Naive thymus-derived CD4-positive, alpha-beta T cell (primary cell): ENCODE measurements around the gene REV1. TPM values are rescaled to one million over a fixed set of nuclear protein-coding genes. Genes with fewer than 3 reads are reported as not detected.
A peak's percentile ranks its signal among the peaks of the same experiment; 100 is the strongest.

Experiments
- ATAC-seq: fragments of 150-1000 bp; cut with Tn5 transposase; 2 replicates; pipeline ENCODE4 v1.10.0; 2021; ENCODE audit warnings: mild to moderate bottlenecking, moderate library complexity
- CTCF ChIA-PET: fragments of 350-600 bp; sonication (Branson Sonifier 250); formaldehyde crosslinking; loops from one replicate; lab custom pipeline; 2021; ENCODE audit warnings: antibody characterized with exemption; lab: Charles Lee
- POLR2A ChIA-PET: fragments of 350-600 bp; sonication (Branson Sonifier 250); formaldehyde crosslinking; loops from one replicate; lab custom pipeline; 2021; ENCODE audit warnings: antibody characterized with exemption, inconsistent platforms; lab: Charles Lee
- DNase-seq, 9 donors: peaks; one replicate each; pipeline versions ENCODE4 v3.0.0 to v3.0.0-alpha.2; 2020 to 2022; ENCODE audit warnings: mixed read lengths in 1 of 9
- H3K27ac ChIP-seq: one replicate; pipeline ENCODE4 v1.7.0; 2013; ENCODE audit warnings: mild to moderate bottlenecking, low read depth, low read length, moderate library complexity
- H3K27me3 ChIP-seq, 2 donors: one replicate each; pipeline ENCODE4 v1.7.0; 2013; ENCODE audit warnings: low read length in 2 of 2, mild to moderate bottlenecking in 2 of 2, moderate library complexity in 2 of 2; ENCODE audit not compliant: control insufficient read depth in 2 of 2, insufficient read depth in 2 of 2
- H3K36me3 ChIP-seq, 3 experiments: 1 replicate in 2 of 3; 2 replicates in 1 of 3; pipeline ENCODE4 v1.7.0; 2013; ENCODE audit warnings: low read length in 3 of 3, mild to moderate bottlenecking in 3 of 3, moderate library complexity in 1 of 3; ENCODE audit not compliant: insufficient read depth in 3 of 3, control insufficient read depth in 2 of 3
- H3K4me1 ChIP-seq, 2 donors: one replicate each; pipeline ENCODE4 v1.7.0; 2013; ENCODE audit warnings: low read length in 2 of 2, mild to moderate bottlenecking in 2 of 2, moderate library complexity in 1 of 2; ENCODE audit not compliant: control insufficient read depth in 2 of 2, insufficient read depth in 2 of 2
- H3K4me3 ChIP-seq: 2 replicates; pipeline ENCODE4 v1.7.0; 2013; ENCODE audit warnings: mild to moderate bottlenecking, low read length
- H3K9me3 ChIP-seq, 3 experiments: 1 replicate in 2 of 3; 2 replicates in 1 of 3; pipeline ENCODE4 v1.7.0; 2013; ENCODE audit warnings: low read length in 3 of 3; ENCODE audit not compliant: control insufficient read depth in 2 of 3
- H3K27ac Mint-ChIP-seq, 9 donors: one replicate each; pipeline ENCODE4 v1.8.0; 2020 to 2022; ENCODE audit warnings: mixed read lengths in 9 of 9, mild to moderate bottlenecking in 8 of 9, moderate library complexity in 5 of 9, inconsistent platforms in 2 of 9
- H3K27me3 Mint-ChIP-seq, 5 donors: one replicate each; pipeline ENCODE4 v1.8.0; 2021 to 2022; ENCODE audit warnings: mixed read lengths in 5 of 5, mild to moderate bottlenecking in 1 of 5
- H3K36me3 Mint-ChIP-seq, 5 donors: one replicate each; pipeline ENCODE4 v1.8.0; 2020 to 2022; ENCODE audit warnings: mixed read lengths in 5 of 5, mild to moderate bottlenecking in 3 of 5, inconsistent platforms in 1 of 5
- H3K4me1 Mint-ChIP-seq, 7 donors: one replicate each; pipeline ENCODE4 v1.8.0; 2020 to 2022; ENCODE audit warnings: mixed read lengths in 7 of 7, mild to moderate bottlenecking in 3 of 7, inconsistent platforms in 1 of 7
- H3K4me3 Mint-ChIP-seq, 10 donors: one replicate each; pipeline ENCODE4 v1.8.0; 2020 to 2022; ENCODE audit warnings: mild to moderate bottlenecking in 10 of 10, mixed read lengths in 10 of 10, moderate library complexity in 6 of 10, inconsistent platforms in 2 of 10
- H3K9me3 Mint-ChIP-seq, 11 donors: one replicate each; pipeline ENCODE4 v1.8.0; 2020 to 2022; ENCODE audit warnings: mixed read lengths in 11 of 11, mild to moderate bottlenecking in 4 of 11, inconsistent platforms in 1 of 11, moderate library complexity in 1 of 11
- intact Hi-C, 2 donors: fragments of 100-400 bp; cut with micrococcal nuclease; formaldehyde crosslinking; loops; one replicate each; pipeline ENCODE4 v1.15.1; 2023
- polyA plus RNA-seq, 2 donors: library from polyadenylated mRNA; unstranded; fragments of 300-500 nt; fragmentation: Illumina TruSeq; gene quantifications; one replicate each; pipeline ENCODE4 v1.2.3, GENCODE V29; 2021
- total RNA-seq, 6 experiments: library from RNA in 5 of 6; stranded (reverse) in 5 of 6; gene quantifications; 1 replicate in 5 of 6; 2 replicates in 1 of 6; pipeline ENCODE4 v1.2.3 and lab custom pipeline; 2021 to 2026

The REV1 gene
- total and polyA plus RNA-seq, 7 experiments from 2014 or later: 23.1 to 72.5 (median 54.3) TPM

DNA sequence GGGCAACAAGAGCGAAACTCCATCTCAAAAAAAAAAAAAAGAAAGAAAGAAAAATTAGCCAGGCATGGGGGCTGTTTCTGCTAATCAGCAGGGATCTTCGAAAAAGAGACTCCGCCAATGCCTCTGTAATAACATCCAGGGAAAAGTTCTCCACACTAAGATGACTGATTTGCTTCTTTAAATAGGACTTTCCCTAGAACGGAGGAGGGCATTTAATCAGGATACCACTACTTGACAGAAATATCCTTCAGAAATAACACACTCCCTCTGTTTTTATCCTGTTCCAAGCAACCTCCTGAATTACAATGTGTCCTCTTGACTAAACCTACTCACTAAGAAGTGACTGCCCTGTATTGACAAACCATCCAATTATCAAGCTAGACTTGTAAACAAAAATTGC, 21.7 kb downstream of the REV1 start:
- ChIA-PET CTCF (no interaction called here), POLR2A (interaction anchor here (0.6 kb wide), 1 partner anchor 23 kb away, joined by 5 read pairs; no protein-coding TSS in a partner anchor)
- H3K27ac Mint-ChIP-seq: no peak overlapping the region
- Histone ChIP-seq H3K4me3 (no peak overlapping the region), H3K36me3 (no peaks in the 10 kb centered on the region), H3K27me3 (no peaks in the 10 kb centered on the region), H3K27ac (no peak overlapping the region), H3K4me1 (no peaks in the 10 kb centered on the region), H3K9me3 (no peaks in the 10 kb centered on the region)
- peaks cover 0 to 26% (median 14%) of the 10 kb centered on the region in 5 donors for H3K36me3 Mint-ChIP-seq
- no peak for ATAC-seq
- intact Hi-C loops: no loop called here
- DNase-seq: no peak
- peaks cover 9 to 67% (median 58%) of the 10 kb centered on the region in 7 donors for H3K4me1 Mint-ChIP-seq
- no peak overlapping the region for H3K4me3 Mint-ChIP-seq
- peaks cover 0 to 14% (median 0%) of the 10 kb centered on the region in 11 donors for H3K9me3 Mint-ChIP-seq
- no peaks in the 10 kb centered on the region for H3K27me3 Mint-ChIP-seq

GRCh38 chr2:99467390-99467789, 22.4 kb downstream of the REV1 start:
- ChIA-PET CTCF (no interaction called here), POLR2A (interaction anchor here (0.6 kb wide), 1 partner anchor 941 kb away, joined by 4 read pairs; no protein-coding TSS in a partner anchor)
- DNase-seq (no peak), ATAC-seq (no peak)
- Histone ChIP-seq H3K27me3 (no peaks in the 10 kb centered on the region), H3K9me3 (no peaks in the 10 kb centered on the region), H3K36me3 (peaks cover 0 to 2% (median 0%) of the 10 kb centered on the region in 3 experiments), H3K4me3 (no peak overlapping the region), H3K27ac (no peak overlapping the region), H3K4me1 (no peaks in the 10 kb centered on the region)
- intact Hi-C loops: no loop called here
- Mint-ChIP-seq H3K4me1 (peaks cover 9 to 60% (median 51%) of the 10 kb centered on the region in 7 donors), H3K27me3 (no peaks in the 10 kb centered on the region), H3K27ac (peak overlapping the region in 1 of 9 donors; percentile 17), H3K36me3 (peaks cover 0 to 26% (median 14%) of the 10 kb centered on the region in 5 donors), H3K9me3 (peaks cover 0 to 14% (median 0%) of the 10 kb centered on the region in 11 donors), H3K4me3 (no peak overlapping the region)

DNA sequence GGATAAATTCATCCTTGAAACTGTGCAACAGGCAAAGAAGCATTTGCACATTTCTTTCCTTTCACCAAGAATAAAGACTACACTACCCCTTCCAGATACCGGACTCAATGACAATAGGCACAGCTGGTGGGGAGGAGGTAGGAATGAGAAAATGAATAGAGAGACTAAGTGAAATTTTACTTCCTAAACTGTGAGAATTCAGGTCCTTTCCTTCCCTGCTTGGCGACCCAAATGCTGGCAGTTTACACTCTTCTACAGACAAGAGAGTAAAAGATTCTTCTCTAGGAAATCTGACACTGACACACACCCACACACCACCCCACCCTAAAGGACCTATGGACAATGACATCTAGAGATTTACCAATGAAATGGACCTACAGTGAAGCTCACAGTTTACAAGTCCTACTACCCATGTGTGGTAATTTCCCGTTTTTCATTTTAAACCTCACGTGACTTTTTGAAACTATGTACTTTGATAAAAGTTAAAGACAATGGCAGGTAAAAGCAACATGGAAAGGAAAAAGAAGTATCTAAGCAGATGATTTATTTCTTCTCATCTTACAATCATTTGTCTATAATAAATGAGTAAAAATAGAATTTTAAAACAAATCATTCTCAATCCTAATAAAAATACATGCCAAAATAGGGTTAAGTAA, 27.9 kb downstream of the REV1 start:
- no peak overlapping the region for H3K27ac ChIP-seq
- H3K4me3 ChIP-seq: no peak overlapping the region
- Mint-ChIP-seq H3K36me3 (peaks cover 5 to 41% (median 31%) of the 10 kb centered on the region in 5 donors), H3K27me3 (no peaks in the 10 kb centered on the region), H3K27ac (peak overlapping the region in 1 of 9 donors; percentile 21), H3K4me3 (no peak overlapping the region), H3K9me3 (no peaks in the 10 kb centered on the region), H3K4me1 (peaks cover 0 to 25% (median 18%) of the 10 kb centered on the region in 7 donors)
- POLR2A ChIA-PET: no interaction called here
- H3K9me3 ChIP-seq: no peaks in the 10 kb centered on the region
- CTCF ChIA-PET: no interaction called here
- H3K36me3 ChIP-seq: peaks cover 0 to 39% (median 0%) of the 10 kb centered on the region in 3 experiments
- DNase-seq (no peak), ATAC-seq (no peak)
- no peaks in the 10 kb centered on the region for H3K27me3 ChIP-seq
- intact Hi-C loops: no loop called here
- no peaks in the 10 kb centered on the region for H3K4me1 ChIP-seq

DNA sequence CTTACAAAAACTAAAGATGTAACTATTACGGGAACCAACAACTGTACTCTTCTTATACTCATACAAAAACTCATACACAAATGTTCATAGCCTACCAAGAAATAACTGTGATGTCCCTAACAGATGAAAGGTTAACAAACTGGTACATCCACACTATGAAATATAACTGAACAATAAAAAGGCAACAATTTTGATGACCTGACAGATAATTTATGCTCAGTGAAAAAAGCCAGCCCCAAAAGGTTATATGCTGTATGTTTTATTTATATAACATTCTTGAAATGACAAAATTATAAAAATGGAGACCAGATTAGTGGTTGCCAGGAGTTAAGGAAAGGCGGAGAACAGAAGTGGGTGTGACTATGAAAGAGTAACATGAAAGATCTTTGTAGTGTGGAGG, 31.3 kb downstream of the REV1 start:
- ATAC-seq: no peak
- H3K9me3 ChIP-seq: no peaks in the 10 kb centered on the region
- no peaks in the 10 kb centered on the region for H3K27me3 Mint-ChIP-seq
- intact Hi-C loops: no loop called here
- H3K27ac Mint-ChIP-seq: peak overlapping the region in 3 of 9 donors; percentile 15 to 50 (median 18)
- no peak overlapping the region for H3K4me3 Mint-ChIP-seq
- ChIA-PET CTCF (no interaction called here), POLR2A (no interaction called here)
- no peak overlapping the region for H3K4me3 ChIP-seq
- DNase-seq: no peak
- H3K27ac ChIP-seq: no peak overlapping the region
- peaks cover 0 to 20% (median 10%) of the 10 kb centered on the region in 7 donors for H3K4me1 Mint-ChIP-seq
- peaks cover 0 to 58% (median 0%) of the 10 kb centered on the region in 3 experiments for H3K36me3 ChIP-seq
- H3K4me1 ChIP-seq: no peaks in the 10 kb centered on the region
- peaks cover 5 to 56% (median 38%) of the 10 kb centered on the region in 5 donors for H3K36me3 Mint-ChIP-seq
- no peaks in the 10 kb centered on the region for H3K9me3 Mint-ChIP-seq
- H3K27me3 ChIP-seq: no peaks in the 10 kb centered on the region

DNA sequence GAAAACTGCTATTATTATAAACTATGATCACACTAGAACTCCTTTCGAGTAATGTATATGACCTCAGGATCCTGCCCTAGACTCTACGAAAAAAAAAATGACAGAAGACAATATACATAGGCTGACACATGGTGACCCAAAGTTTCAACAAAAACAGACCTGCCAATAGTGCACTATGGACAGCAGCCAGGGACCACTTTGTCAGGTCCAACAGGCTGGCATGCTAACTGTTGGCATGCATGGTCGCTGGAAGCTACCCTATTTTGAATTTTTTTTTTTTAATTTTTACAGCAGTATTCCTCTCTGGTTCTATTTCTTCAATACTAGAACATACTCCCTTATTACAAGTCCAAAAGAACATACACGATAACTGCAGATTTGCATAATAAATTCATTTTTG, 38.1 kb downstream of the REV1 start:
- H3K4me1 ChIP-seq: no peaks in the 10 kb centered on the region
- H3K9me3 Mint-ChIP-seq: no peaks in the 10 kb centered on the region
- H3K9me3 ChIP-seq: no peaks in the 10 kb centered on the region
- ChIA-PET CTCF (no interaction called here), POLR2A (no interaction called here)
- H3K36me3 Mint-ChIP-seq: peaks cover 4 to 44% (median 27%) of the 10 kb centered on the region in 5 donors
- peaks cover 2 to 17% (median 9%) of the 10 kb centered on the region in 7 donors for H3K4me1 Mint-ChIP-seq
- intact Hi-C loops: no loop called here
- no peak overlapping the region for H3K27ac ChIP-seq
- H3K27me3 Mint-ChIP-seq: no peaks in the 10 kb centered on the region
- ATAC-seq (no peak), DNase-seq (no peak)
- H3K27me3 ChIP-seq: no peaks in the 10 kb centered on the region
- no peak overlapping the region for H3K4me3 ChIP-seq
- H3K27ac Mint-ChIP-seq: peak overlapping the region in 1 of 9 donors; percentile 48
- H3K4me3 Mint-ChIP-seq: no peak overlapping the region
- H3K36me3 ChIP-seq: peaks cover 0 to 48% (median 9%) of the 10 kb centered on the region in 3 experiments

DNA sequence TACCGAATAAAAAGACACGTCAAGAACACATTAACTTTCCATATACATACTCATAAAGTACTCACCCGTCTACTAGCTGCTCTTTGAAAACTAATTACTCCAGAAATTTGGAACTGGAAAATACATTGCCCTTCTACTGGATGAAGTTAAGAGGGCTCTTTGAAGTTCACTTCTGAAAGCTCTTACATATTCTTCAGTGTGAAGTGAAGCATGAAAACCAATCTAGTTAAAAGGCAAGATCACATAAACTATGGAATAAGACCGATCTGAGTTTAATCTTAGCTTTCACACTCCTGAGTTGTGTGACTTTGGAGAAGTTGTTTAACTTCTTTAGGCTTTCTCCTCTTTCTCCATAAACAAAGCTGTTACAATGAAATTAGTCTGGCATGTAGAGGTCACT, 38.5 kb downstream of the REV1 start:
- no peak overlapping the region for H3K27ac ChIP-seq
- ChIA-PET CTCF (interaction anchor here (0.7 kb wide), 1 partner anchor 13 kb away, joined by 3 read pairs; no protein-coding TSS in a partner anchor), POLR2A (no interaction called here)
- H3K4me3 ChIP-seq: no peak overlapping the region
- H3K27me3 ChIP-seq: no peaks in the 10 kb centered on the region
- no peak overlapping the region for H3K4me3 Mint-ChIP-seq
- no peak for DNase-seq
- H3K4me1 Mint-ChIP-seq: peaks cover 4 to 19% (median 12%) of the 10 kb centered on the region in 7 donors
- H3K9me3 Mint-ChIP-seq: no peaks in the 10 kb centered on the region
- H3K27ac Mint-ChIP-seq: no peak overlapping the region
- intact Hi-C loops: no loop called here
- H3K36me3 Mint-ChIP-seq: peaks cover 4 to 45% (median 23%) of the 10 kb centered on the region in 5 donors
- H3K36me3 ChIP-seq: peaks cover 0 to 44% (median 9%) of the 10 kb centered on the region in 3 experiments
- no peaks in the 10 kb centered on the region for H3K9me3 ChIP-seq
- no peaks in the 10 kb centered on the region for H3K27me3 Mint-ChIP-seq
- no peaks in the 10 kb centered on the region for H3K4me1 ChIP-seq
- no peak for ATAC-seq
